HepG2 (cell line): ENCODE measurements around the gene PDZD7. TPM values are rescaled to one million over a fixed set of nuclear protein-coding genes. Genes with fewer than 3 reads are reported as not detected.
A peak's percentile ranks its signal among the peaks of the same experiment; 100 is the strongest.

Experiments
- HCFC1 ChIP-seq: fragments of 150-350 bp; IDR thresholded peaks from 2 replicates; pipeline ENCODE4 v1.6.1; 2014; ENCODE audit warnings: low read depth, low read length
- MAFG ChIP-seq: sonication (generic); formaldehyde crosslinking; IDR thresholded peaks from 2 replicates; pipeline ENCODE4 v1.5.1; 2020; ENCODE audit warnings: mild to moderate bottlenecking, missing genetic modification reagents
- NCOA5 ChIP-seq: sonication (generic); formaldehyde crosslinking; IDR thresholded peaks from 2 replicates; pipeline ENCODE4 v1.4.0; 2020; ENCODE audit warnings: missing genetic modification reagents
- NFKBIZ ChIP-seq: IDR thresholded peaks from 2 replicates; pipeline ENCODE4 v1.6.1; 2018; ENCODE audit warnings: missing genetic modification reagents, missing compliant biosample characterization
- RFXAP ChIP-seq: sonication (generic); formaldehyde crosslinking; IDR thresholded peaks from 2 replicates; pipeline ENCODE4 v1.4.0; 2020; ENCODE audit warnings: missing genetic modification reagents, borderline replicate concordance
- SALL2 ChIP-seq: sonication (generic); formaldehyde crosslinking; IDR thresholded peaks from 2 replicates; pipeline ENCODE4 v1.8.1; 2023; ENCODE audit warnings: mild to moderate bottlenecking, missing genetic modification reagents, inconsistent platforms
- SP2 ChIP-seq: sonication (generic); formaldehyde crosslinking; IDR thresholded peaks from 2 replicates; pipeline ENCODE4 v1.5.1; 2020; ENCODE audit warnings: mild to moderate bottlenecking, missing genetic modification reagents
- TBX3 ChIP-seq: fragments of 450-650 bp; IDR thresholded peaks from 2 replicates; pipeline ENCODE4 v1.6.1; 2017; ENCODE audit warnings: antibody characterized with exemption, mild to moderate bottlenecking, inconsistent platforms, borderline replicate concordance
- ZNF180 ChIP-seq: sonication (generic); formaldehyde crosslinking; IDR thresholded peaks from 2 replicates; pipeline ENCODE4 v1.4.0; 2020; ENCODE audit warnings: low read depth, missing genetic modification reagents, borderline replicate concordance
- ZNF468 ChIP-seq: sonication (generic); formaldehyde crosslinking; IDR thresholded peaks from 2 replicates; pipeline ENCODE4 v1.8.0; 2022; ENCODE audit warnings: mild to moderate bottlenecking, moderate library complexity, missing genetic modification reagents
- ZNF891 ChIP-seq: sonication (generic); formaldehyde crosslinking; IDR thresholded peaks from 2 replicates; pipeline ENCODE4 v1.5.0; 2020; ENCODE audit warnings: mild to moderate bottlenecking, missing genetic modification reagents
- polyA plus RNA-seq, 8 experiments: library from polyadenylated mRNA; depleted of rRNA in 3 of 8; stranded (reverse) in 7 of 8; unstranded in 1 of 8; fragments of >200 nt; fragmentation: Illumina TruSeq in 4 of 8; extraction: Trizol in 4 of 8; gene quantifications; 2 replicates each; pipeline versions ENCODE4 v1.2.1 to v1.2.3, GENCODE V29; 2011 to 2016; ENCODE audit warnings: low read depth in 4 of 8, missing spikeins in 1 of 8, mixed read lengths in 1 of 8; ENCODE audit not compliant: insufficient read depth in 1 of 8
- total RNA-seq, 5 experiments: library from RNA; depleted of rRNA; stranded (reverse); fragments of >200 nt; fragmentation: Illumina TruSeq; extraction: Trizol; gene quantifications; 2 replicates each; pipeline ENCODE4 v1.2.3, GENCODE V29; 2016; ENCODE audit warnings: low read depth in 1 of 5
- TF ChIP-seq, protein P1 (sequence below): sonication (generic); formaldehyde crosslinking; conservative IDR thresholded peaks from 2 replicates; pipeline ENCODE4 v1.8.0; 2022; ENCODE audit warnings: mild to moderate bottlenecking, moderate library complexity, missing genetic modification reagents
- TF ChIP-seq, protein P2 (sequence below): sonication (generic); formaldehyde crosslinking; IDR thresholded peaks from 2 replicates; pipeline ENCODE4 v1.5.1; 2020; ENCODE audit warnings: mild to moderate bottlenecking, moderate library complexity, missing genetic modification reagents
- TF ChIP-seq, protein P3 (sequence below), 2 experiments: sonication (generic) in 1 of 2; formaldehyde crosslinking in 1 of 2; IDR thresholded peaks; 2 replicates each; pipeline versions ENCODE4 v1.5.1 to v1.6.1; 2011 to 2020; ENCODE audit warnings: borderline replicate concordance in 1 of 2, low read depth in 1 of 2, low read length in 1 of 2, mild to moderate bottlenecking in 1 of 2, missing genetic modification reagents in 1 of 2, moderate library complexity in 1 of 2
- TF ChIP-seq, protein P4 (sequence below): sonication (generic); formaldehyde crosslinking; IDR thresholded peaks from 2 replicates; pipeline ENCODE4 v1.4.0; 2020; ENCODE audit warnings: mild to moderate bottlenecking, missing genetic modification reagents
- TF ChIP-seq, protein P5 (sequence below): sonication (generic); formaldehyde crosslinking; IDR thresholded peaks from 2 replicates; pipeline ENCODE4 v1.5.0; 2020; ENCODE audit warnings: mild to moderate bottlenecking, missing genetic modification reagents, borderline replicate concordance

Gene PDZD7
- total and polyA plus RNA-seq, 2 of the 13 experiments (the other 11 are each of a cell fraction or from before 2014, with no cell fraction given) = 0.58 to 0.73 TPM

DNA sequence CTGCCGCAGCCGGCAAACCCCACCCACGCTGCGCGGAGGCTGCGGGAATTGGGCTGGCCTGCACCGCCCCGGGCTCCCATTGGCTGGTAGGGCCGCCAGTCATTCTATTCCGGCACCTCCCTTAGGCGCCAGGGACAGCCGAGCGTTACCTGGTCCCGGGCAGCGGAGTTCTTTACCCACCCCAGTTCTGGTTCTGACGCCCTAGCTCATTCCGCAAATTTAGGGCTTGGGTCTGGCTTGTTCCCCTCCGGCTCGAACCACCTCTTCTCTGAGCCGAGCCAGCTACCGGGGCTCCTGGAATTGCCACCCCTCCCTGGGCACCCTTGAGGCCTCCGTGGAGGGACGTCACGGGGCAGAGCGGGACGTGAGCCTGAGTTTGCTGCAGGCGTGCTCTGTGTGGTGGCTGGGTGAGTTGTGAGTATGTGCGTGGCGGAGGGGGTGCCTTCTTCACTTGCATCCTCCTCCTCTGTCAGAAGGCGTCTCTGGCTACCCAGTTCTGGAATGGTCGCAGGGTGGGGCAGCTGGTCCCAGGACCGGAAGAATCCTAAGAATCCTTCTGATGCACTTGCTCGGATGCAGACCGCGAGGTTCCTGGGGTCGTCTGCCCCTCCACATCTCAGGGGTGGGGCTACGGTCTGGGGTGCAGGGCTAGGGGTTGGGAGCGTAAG is at the start of gene PDZD7, which contains the start of gene SFXN3 (continued):
- TF ChIP-seq, protein P1, sequence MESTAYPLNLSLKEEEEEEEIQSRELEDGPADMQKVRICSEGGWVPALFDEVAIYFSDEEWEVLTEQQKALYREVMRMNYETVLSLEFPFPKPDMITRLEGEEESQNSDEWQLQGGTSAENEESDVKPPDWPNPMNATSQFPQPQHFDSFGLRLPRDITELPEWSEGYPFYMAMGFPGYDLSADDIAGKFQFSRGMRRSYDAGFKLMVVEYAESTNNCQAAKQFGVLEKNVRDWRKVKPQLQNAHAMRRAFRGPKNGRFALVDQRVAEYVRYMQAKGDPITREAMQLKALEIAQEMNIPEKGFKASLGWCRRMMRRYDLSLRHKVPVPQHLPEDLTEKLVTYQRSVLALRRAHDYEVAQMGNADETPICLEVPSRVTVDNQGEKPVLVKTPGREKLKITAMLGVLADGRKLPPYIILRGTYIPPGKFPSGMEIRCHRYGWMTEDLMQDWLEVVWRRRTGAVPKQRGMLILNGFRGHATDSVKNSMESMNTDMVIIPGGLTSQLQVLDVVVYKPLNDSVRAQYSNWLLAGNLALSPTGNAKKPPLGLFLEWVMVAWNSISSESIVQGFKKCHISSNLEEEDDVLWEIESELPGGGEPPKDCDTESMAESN = no peak; the same call in 1 of the 2 replicates
- TF ChIP-seq, protein P2, sequence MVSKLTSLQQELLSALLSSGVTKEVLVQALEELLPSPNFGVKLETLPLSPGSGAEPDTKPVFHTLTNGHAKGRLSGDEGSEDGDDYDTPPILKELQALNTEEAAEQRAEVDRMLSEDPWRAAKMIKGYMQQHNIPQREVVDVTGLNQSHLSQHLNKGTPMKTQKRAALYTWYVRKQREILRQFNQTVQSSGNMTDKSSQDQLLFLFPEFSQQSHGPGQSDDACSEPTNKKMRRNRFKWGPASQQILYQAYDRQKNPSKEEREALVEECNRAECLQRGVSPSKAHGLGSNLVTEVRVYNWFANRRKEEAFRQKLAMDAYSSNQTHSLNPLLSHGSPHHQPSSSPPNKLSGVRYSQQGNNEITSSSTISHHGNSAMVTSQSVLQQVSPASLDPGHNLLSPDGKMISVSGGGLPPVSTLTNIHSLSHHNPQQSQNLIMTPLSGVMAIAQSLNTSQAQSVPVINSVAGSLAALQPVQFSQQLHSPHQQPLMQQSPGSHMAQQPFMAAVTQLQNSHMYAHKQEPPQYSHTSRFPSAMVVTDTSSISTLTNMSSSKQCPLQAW = 0 out of 2 replicates have a peak, but pooled peaks have one; percentile 26
- TF ChIP-seq, protein P3, sequence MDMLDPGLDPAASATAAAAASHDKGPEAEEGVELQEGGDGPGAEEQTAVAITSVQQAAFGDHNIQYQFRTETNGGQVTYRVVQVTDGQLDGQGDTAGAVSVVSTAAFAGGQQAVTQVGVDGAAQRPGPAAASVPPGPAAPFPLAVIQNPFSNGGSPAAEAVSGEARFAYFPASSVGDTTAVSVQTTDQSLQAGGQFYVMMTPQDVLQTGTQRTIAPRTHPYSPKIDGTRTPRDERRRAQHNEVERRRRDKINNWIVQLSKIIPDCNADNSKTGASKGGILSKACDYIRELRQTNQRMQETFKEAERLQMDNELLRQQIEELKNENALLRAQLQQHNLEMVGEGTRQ (IDR thresholded peaks at IDR 0.05; ENCODE audit: low read depth, low read length) = no peak
- TF ChIP-seq, protein P3 (CRISPR knock-in tag; IDR thresholded peaks at IDR 0.05; ENCODE audit: borderline replicate concordance) = no peak
- TF ChIP-seq MAFG (CRISPR knock-in tag) = no peak
- TF ChIP-seq, protein P4, sequence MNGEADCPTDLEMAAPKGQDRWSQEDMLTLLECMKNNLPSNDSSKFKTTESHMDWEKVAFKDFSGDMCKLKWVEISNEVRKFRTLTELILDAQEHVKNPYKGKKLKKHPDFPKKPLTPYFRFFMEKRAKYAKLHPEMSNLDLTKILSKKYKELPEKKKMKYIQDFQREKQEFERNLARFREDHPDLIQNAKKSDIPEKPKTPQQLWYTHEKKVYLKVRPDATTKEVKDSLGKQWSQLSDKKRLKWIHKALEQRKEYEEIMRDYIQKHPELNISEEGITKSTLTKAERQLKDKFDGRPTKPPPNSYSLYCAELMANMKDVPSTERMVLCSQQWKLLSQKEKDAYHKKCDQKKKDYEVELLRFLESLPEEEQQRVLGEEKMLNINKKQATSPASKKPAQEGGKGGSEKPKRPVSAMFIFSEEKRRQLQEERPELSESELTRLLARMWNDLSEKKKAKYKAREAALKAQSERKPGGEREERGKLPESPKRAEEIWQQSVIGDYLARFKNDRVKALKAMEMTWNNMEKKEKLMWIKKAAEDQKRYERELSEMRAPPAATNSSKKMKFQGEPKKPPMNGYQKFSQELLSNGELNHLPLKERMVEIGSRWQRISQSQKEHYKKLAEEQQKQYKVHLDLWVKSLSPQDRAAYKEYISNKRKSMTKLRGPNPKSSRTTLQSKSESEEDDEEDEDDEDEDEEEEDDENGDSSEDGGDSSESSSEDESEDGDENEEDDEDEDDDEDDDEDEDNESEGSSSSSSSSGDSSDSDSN = 0 out of 2 replicates have a peak, but pooled peaks have one; percentile 47
- TF ChIP-seq ZNF468 (CRISPR knock-in tag) = no peak
- peak; percentile 15; the same call in 1 of the 2 replicates for TF ChIP-seq ZNF891 (CRISPR knock-in tag)
- 0 out of 2 replicates have a peak, but pooled peaks have one; percentile 2 for TF ChIP-seq SALL2
- peak; percentile 54; the same call in 1 of the 2 replicates for TF ChIP-seq TBX3
- no peak for TF ChIP-seq ZNF180 (CRISPR knock-in tag)
- TF ChIP-seq, protein P5, sequence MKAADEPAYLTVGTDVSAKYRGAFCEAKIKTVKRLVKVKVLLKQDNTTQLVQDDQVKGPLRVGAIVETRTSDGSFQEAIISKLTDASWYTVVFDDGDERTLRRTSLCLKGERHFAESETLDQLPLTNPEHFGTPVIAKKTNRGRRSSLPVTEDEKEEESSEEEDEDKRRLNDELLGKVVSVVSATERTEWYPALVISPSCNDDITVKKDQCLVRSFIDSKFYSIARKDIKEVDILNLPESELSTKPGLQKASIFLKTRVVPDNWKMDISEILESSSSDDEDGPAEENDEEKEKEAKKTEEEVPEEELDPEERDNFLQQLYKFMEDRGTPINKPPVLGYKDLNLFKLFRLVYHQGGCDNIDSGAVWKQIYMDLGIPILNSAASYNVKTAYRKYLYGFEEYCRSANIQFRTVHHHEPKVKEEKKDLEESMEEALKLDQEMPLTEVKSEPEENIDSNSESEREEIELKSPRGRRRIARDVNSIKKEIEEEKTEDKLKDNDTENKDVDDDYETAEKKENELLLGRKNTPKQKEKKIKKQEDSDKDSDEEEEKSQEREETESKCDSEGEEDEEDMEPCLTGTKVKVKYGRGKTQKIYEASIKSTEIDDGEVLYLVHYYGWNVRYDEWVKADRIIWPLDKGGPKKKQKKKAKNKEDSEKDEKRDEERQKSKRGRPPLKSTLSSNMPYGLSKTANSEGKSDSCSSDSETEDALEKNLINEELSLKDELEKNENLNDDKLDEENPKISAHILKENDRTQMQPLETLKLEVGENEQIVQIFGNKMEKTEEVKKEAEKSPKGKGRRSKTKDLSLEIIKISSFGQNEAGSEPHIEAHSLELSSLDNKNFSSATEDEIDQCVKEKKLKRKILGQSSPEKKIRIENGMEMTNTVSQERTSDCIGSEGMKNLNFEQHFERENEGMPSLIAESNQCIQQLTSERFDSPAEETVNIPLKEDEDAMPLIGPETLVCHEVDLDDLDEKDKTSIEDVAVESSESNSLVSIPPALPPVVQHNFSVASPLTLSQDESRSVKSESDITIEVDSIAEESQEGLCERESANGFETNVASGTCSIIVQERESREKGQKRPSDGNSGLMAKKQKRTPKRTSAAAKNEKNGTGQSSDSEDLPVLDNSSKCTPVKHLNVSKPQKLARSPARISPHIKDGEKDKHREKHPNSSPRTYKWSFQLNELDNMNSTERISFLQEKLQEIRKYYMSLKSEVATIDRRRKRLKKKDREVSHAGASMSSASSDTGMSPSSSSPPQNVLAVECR (CRISPR knock-in tag) = peak; percentile 43
- no peak for TF ChIP-seq RFXAP (CRISPR knock-in tag)
- no peak for TF ChIP-seq NCOA5 (CRISPR knock-in tag)
- no peak for TF ChIP-seq NFKBIZ
- no peak for TF ChIP-seq HCFC1
- TF ChIP-seq SP2 (CRISPR knock-in tag) = peak; percentile 96
